Kidney epithelial cell (primary cell): Measurements from ENCODE around the gene MAGI1. TPM values are rescaled to one million over a fixed set of nuclear protein-coding genes. Genes with fewer than 3 reads are reported as not detected.

Source experiments
- DNase-seq: peaks from one replicate; pipeline ENCODE4 v3.0.0-alpha.2; 2010; ENCODE audit warnings: low read depth
- H3K27me3 ChIP-seq: 2 replicates; pipeline ENCODE4 v1.6.0; 2011; ENCODE audit warnings: low read length; ENCODE audit not compliant: control insufficient read depth, insufficient read depth
- H3K36me3 ChIP-seq: 2 replicates; pipeline ENCODE4 v1.5.1; 2011; ENCODE audit warnings: low read length; ENCODE audit not compliant: control insufficient read depth, insufficient read depth
- H3K4me3 ChIP-seq: 2 replicates; pipeline ENCODE4 v1.5.1; 2011; ENCODE audit warnings: low read depth, mild to moderate bottlenecking, control low read depth, low read length
- total RNA-seq: library from RNA; depleted of rRNA; stranded (reverse); fragments of >200 nt; gene quantifications from 2 replicates; pipeline ENCODE4 v1.2.3, GENCODE V29; 2015
- TF ChIP-seq, protein P1 (sequence below): IDR thresholded peaks from 2 replicates; pipeline ENCODE4 v1.5.1; 2011; ENCODE audit warnings: mild to moderate bottlenecking, moderate library complexity, low read length, control low read depth, inconsistent platforms; ENCODE audit not compliant: insufficient read depth, poor library complexity, severe bottlenecking

The MAGI1 gene
- total RNA-seq, 1 donor from 2014 or later, result 15.8 TPM

DNA sequence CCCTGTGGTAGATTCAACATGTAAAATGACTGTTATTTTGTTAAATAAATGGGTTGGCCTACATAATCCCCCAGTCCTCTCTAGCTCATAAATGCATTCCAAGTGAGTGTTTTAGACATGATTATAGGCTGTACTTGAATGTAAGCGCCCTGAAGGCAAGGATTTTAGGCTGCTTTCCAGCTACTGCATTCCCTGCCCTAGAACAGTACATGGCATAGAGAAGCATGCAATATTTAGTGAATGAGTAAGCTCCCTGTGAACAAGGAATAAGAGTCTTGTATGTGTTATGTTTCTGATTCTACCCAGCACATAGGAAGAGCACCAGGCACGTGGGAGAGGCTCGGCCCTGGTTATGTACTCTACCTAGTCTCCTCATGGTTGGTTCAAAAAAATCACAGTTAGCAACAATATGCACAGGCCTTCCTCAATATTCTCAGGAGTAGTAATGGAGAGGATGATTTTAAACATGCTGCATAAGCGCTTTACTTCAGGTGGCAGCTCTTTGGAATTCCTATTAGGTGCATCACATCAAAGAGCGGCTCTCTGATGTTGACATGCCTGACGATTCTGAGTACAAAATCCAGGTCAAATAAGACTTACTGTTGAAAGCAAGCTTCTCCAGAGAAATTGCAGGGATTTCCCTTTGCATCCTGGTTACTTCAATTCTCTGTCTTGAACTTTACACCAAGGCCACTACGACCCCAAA, 456.6 kb downstream of the MAGI1 start:
- Histone ChIP-seq H3K4me3 (no peak overlapping the region), H3K27me3 (no peaks in the 10 kb centered on the region), H3K36me3 (no peaks in the 10 kb centered on the region)
- DNase-seq, result no peak
- TF ChIP-seq, protein P1, sequence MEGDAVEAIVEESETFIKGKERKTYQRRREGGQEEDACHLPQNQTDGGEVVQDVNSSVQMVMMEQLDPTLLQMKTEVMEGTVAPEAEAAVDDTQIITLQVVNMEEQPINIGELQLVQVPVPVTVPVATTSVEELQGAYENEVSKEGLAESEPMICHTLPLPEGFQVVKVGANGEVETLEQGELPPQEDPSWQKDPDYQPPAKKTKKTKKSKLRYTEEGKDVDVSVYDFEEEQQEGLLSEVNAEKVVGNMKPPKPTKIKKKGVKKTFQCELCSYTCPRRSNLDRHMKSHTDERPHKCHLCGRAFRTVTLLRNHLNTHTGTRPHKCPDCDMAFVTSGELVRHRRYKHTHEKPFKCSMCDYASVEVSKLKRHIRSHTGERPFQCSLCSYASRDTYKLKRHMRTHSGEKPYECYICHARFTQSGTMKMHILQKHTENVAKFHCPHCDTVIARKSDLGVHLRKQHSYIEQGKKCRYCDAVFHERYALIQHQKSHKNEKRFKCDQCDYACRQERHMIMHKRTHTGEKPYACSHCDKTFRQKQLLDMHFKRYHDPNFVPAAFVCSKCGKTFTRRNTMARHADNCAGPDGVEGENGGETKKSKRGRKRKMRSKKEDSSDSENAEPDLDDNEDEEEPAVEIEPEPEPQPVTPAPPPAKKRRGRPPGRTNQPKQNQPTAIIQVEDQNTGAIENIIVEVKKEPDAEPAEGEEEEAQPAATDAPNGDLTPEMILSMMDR, result no peak

DNA sequence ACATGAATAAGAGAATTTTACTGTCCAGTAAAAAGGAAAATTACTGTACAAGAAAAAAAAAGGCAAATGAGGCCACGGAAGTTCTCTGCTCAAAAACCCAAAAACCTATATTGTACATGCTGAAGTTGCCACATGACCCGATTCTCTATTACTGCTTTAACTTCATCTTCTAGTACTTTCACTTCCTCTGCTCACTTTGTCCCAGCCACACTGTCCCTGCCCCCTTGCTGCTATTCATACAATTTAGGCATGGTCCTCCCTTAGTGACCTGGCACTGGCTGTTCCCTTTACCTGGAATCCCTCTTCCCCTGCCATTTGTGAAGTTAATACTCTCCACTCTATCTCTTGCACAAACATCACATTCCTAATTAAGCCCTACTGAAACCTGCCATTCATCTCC, 457.4 kb downstream of the MAGI1 start:
- no peak for DNase-seq
- H3K36me3 ChIP-seq, result no peaks in the 10 kb centered on the region
- TF ChIP-seq, protein P1, result no peak
- no peak overlapping the region for H3K4me3 ChIP-seq
- H3K27me3 ChIP-seq, result no peaks in the 10 kb centered on the region

DNA sequence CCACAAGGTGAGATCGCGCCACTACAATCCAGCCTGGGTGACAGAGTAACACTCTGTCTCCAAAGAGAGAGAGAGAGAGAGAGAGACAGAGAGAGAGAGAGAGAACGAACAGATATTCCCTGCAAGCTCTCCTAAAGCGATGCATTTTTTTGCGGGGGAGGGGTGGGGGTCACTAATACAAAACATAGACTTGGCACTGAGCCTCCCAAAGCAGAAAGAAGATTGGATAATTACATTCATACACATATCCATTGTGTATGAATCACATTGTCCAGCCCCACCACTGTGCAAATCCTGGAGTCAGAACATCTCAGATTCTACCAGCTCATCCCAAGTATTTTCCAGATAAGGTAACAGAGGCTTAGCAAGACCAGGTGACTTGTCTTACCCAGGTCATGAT, 459.9 kb downstream of the MAGI1 start:
- no peaks in the 10 kb centered on the region for H3K27me3 ChIP-seq
- no peak for DNase-seq
- no peaks in the 10 kb centered on the region for H3K36me3 ChIP-seq
- TF ChIP-seq, protein P1, result no peak
- H3K4me3 ChIP-seq, result no peak overlapping the region

DNA sequence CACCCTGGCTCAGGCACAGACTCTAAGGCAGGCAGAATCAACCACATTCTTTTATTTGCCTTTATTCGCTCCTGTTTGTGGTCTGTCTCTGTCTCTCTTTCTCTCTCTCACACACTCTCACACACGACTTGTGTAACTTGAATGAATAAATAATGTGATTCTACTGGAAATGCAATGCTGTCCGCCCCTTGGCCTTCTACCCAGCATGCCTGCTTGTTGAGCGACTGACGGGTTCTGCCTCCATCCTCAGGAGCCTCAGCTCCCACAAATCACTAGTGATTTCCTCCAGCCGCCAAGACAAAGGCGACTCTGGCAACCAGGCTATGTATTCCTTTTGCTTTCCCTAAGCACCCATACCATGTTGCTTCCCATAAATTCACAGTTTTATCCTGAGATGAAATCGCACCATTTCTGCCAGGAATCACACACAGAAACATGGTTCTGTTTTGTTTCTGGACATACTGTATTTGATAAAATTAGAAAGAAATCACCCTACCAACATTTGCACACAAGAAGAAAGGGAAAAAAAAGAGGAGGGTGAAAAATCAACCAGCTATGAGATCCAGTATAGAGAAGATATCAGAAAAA, 460.8 kb downstream of the MAGI1 start:
- no peak for DNase-seq
- TF ChIP-seq, protein P1, result no peak
- Histone ChIP-seq H3K4me3 (no peak overlapping the region), H3K36me3 (no peaks in the 10 kb centered on the region), H3K27me3 (no peaks in the 10 kb centered on the region)

DNA sequence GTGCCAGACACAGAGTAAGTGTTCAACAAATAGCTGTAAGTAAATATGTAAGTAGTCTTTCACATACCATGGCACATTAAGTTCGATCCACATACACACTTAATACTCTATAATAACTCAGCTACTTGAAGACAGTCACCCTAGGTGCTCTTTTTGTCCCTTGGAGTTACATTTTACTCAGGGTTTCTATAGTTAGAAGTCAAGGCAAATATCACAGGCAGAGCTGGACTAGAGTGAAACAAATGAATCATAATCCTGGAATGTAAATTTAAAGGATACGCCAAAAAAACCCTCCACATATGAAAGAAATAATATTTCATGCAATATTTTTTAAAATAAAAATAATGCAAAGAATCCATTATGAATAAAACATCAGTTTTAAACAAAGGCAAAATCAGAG, 461.8 kb downstream of the MAGI1 start:
- no peak for DNase-seq
- Histone ChIP-seq H3K36me3 (no peaks in the 10 kb centered on the region), H3K27me3 (no peaks in the 10 kb centered on the region), H3K4me3 (no peak overlapping the region)
- TF ChIP-seq, protein P1, result no peak

DNA sequence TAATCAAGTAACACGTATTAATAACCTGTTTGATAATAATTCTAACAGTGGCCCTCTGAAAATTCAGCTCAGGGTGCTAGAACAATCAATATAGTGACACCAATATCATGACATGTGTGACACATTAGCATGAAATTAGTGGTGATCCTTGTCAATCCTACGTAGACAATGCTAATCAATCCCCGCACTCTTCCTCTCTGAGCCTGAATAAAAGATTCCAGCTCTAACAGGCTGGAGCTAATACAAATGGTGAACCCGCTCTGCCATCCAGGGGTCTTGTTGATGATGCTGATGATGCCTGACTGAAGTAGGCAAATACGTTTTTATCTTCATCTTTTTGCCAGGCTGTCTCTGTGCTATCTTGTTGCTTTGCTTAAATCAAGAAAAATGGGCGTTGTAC, 462.5 kb downstream of the MAGI1 start:
- TF ChIP-seq, protein P1, result no peak
- no peaks in the 10 kb centered on the region for H3K27me3 ChIP-seq
- no peak for DNase-seq
- H3K4me3 ChIP-seq, result no peak overlapping the region
- no peaks in the 10 kb centered on the region for H3K36me3 ChIP-seq
